Tibial nerve (tissue), 4 donors: ENCODE data around the gene PGPEP1. TPM values are rescaled to one million over a fixed set of nuclear protein-coding genes. Genes with fewer than 3 reads are reported as not detected.

Experiments used
- DNase-seq, 2 donors: peaks; one replicate each; pipeline ENCODE4 v3.0.0-alpha.2; 2019; ENCODE audit warnings: low spot score in 2 of 2
- H3K27ac ChIP-seq, 4 donors: fragments of 200-600 bp; sonication (generic) in 3 of 4; one replicate each; pipeline ENCODE4 v1.5.1; 2017 to 2019; ENCODE audit warnings: mild to moderate bottlenecking in 1 of 4
- H3K27me3 ChIP-seq, 2 donors: fragments of 200-600 bp; sonication (generic) in 1 of 2; one replicate each; pipeline versions ENCODE4 v1.5.1 to v1.6.0; 2017 to 2019
- H3K36me3 ChIP-seq, 3 donors: fragments of 200-600 bp; sonication (generic); one replicate each; pipeline ENCODE4 v1.5.1; 2018 to 2019
- H3K4me1 ChIP-seq, 4 donors: fragments of 200-600 bp; sonication (generic) in 3 of 4; one replicate each; pipeline ENCODE4 v1.5.1; 2017 to 2019
- H3K4me3 ChIP-seq, 4 donors: fragments of 200-600 bp; sonication (generic) in 3 of 4; one replicate each; pipeline ENCODE4 v1.5.1; 2017 to 2019; ENCODE audit warnings: mild to moderate bottlenecking in 1 of 4, moderate library complexity in 1 of 4
- H3K9me3 ChIP-seq, 4 donors: fragments of 200-600 bp; sonication (generic) in 3 of 4; one replicate each; pipeline ENCODE4 v1.5.1; 2017 to 2019
- CTCF ChIP-seq, 5 experiments: fragments of 200-600 bp in 3 of 5; fragments of 450-650 bp in 2 of 5; sonication (generic) in 3 of 5; IDR thresholded peaks; one replicate each; pipeline ENCODE4 v1.5.1; 2016 to 2019; ENCODE audit warnings: antibody characterized with exemption in 5 of 5, mild to moderate bottlenecking in 3 of 5, moderate library complexity in 2 of 5
- EP300 ChIP-seq, 2 donors: sonication (generic); formaldehyde crosslinking; IDR thresholded peaks; one replicate each; pipeline ENCODE4 v1.6.1; 2017; ENCODE audit warnings: antibody characterized with exemption in 2 of 2, mild to moderate bottlenecking in 1 of 2
- POLR2A ChIP-seq, 2 donors: fragments of 450-650 bp; IDR thresholded peaks; one replicate each; pipeline ENCODE4 v1.6.1; 2017; ENCODE audit warnings: antibody characterized with exemption in 2 of 2, mild to moderate bottlenecking in 2 of 2, moderate library complexity in 2 of 2
- WGBS, 2 donors: methylation state at CpG; one replicate each; pipeline ENCODE4 v1.1.5; 2018; 5-methylcytosine and 5-hydroxymethylcytosine counted together
- total RNA-seq, 4 donors: library from RNA; depleted of rRNA; stranded (reverse); fragments of >200 nt; gene quantifications; one replicate each; pipeline ENCODE4 v1.1.0, GENCODE V29; 2016

Gene PGPEP1
- total RNA-seq, 4 donors from 2014 or later, result 15.9 to 27.9 (median 20.1) TPM

- TF ChIP-seq CTCF (IDR thresholded peaks at IDR 0.05) (no peak), POLR2A (IDR thresholded peaks at IDR 0.05) (no peak), EP300 (IDR thresholded peaks at IDR 0.05) (no peak)
- H3K4me3 ChIP-seq, result no peak overlapping the region
- DNase-seq, result no peak
- H3K36me3 ChIP-seq, result no peaks in the 10 kb centered on the region
- no peaks in the 10 kb centered on the region for H3K27me3 ChIP-seq
- no peaks in the 10 kb centered on the region for H3K9me3 ChIP-seq
- H3K4me1 ChIP-seq, result peaks cover 0 to 33% (median 13%) of the 10 kb centered on the region in 4 donors
- no peak overlapping the region for H3K27ac ChIP-seq
Measured at GRCh38 chr19:18389726-18390064, 49.3 kb downstream of the PGPEP1 start.

- no peak overlapping the region for H3K27ac ChIP-seq
- TF ChIP-seq CTCF (IDR thresholded peaks at IDR 0.05), result no peak
- DNase-seq, result no peak
- no peak overlapping the region for H3K4me3 ChIP-seq
- H3K9me3 ChIP-seq, result no peaks in the 10 kb centered on the region
- peaks cover 0 to 33% (median 13%) of the 10 kb centered on the region in 4 donors for H3K4me1 ChIP-seq
- WGBS, 2 donors, result 84 to 87% methylated on average over 6 of the region's 6 CpGs
- no peaks in the 10 kb centered on the region for H3K36me3 ChIP-seq
- H3K27me3 ChIP-seq, result no peaks in the 10 kb centered on the region
Measured at GRCh38 chr19:18390065-18390907, 49.9 kb downstream of the PGPEP1 start.

GRCh38 chr19:18391509-18392075, 51.2 kb downstream of the PGPEP1 start:
- no peak for TF ChIP-seq POLR2A (IDR thresholded peaks at IDR 0.05)
- TF ChIP-seq EP300 (IDR thresholded peaks at IDR 0.05), result no peak
- no peak for TF ChIP-seq CTCF (IDR thresholded peaks at IDR 0.05)
- no peak for DNase-seq
- Histone ChIP-seq H3K27me3 (no peaks in the 10 kb centered on the region), H3K9me3 (no peaks in the 10 kb centered on the region), H3K36me3 (no peaks in the 10 kb centered on the region), H3K4me3 (no peak overlapping the region), H3K4me1 (peaks cover 0 to 22% (median 13%) of the 10 kb centered on the region in 4 donors), H3K27ac (no peak overlapping the region)
- WGBS, 2 donors, result 71 to 81% methylated on average over 7 to 8 of the region's 9 CpGs

- peaks cover 0 to 7% of the 10 kb centered on the region in 2 donors for H3K27me3 ChIP-seq
- peak; percentile 27 to 36 for DNase-seq
- peak overlapping the region in 2 of 4 donors; percentile 26 to 61 for H3K27ac ChIP-seq
- no peaks in the 10 kb centered on the region for H3K9me3 ChIP-seq
- WGBS, 2 donors, result 49 to 56% methylated on average over 11 of the region's 11 CpGs
- no peaks in the 10 kb centered on the region for H3K36me3 ChIP-seq
- TF ChIP-seq CTCF (IDR thresholded peaks at IDR 0.05), result no peak
- no peak overlapping the region for H3K4me3 ChIP-seq
- peaks cover 0 to 22% (median 13%) of the 10 kb centered on the region in 4 donors for H3K4me1 ChIP-seq
Measured at GRCh38 chr19:18392417-18392816, 52.0 kb downstream of the PGPEP1 start.

GRCh38 chr19:18392926-18393325, 52.5 kb downstream of the PGPEP1 start:
- H3K4me3 ChIP-seq, result no peak overlapping the region
- WGBS, 2 donors, result 62 to 76% methylated on average over 5 of the region's 5 CpGs
- H3K27me3 ChIP-seq, result peaks cover 0 to 12% of the 10 kb centered on the region in 2 donors
- no peaks in the 10 kb centered on the region for H3K36me3 ChIP-seq
- H3K9me3 ChIP-seq, result no peaks in the 10 kb centered on the region
- peak overlapping the region in 2 of 4 donors; percentile 26 to 61 for H3K27ac ChIP-seq
- H3K4me1 ChIP-seq, result peaks cover 0 to 24% (median 12%) of the 10 kb centered on the region in 4 donors
- no peak for DNase-seq
- TF ChIP-seq CTCF (IDR thresholded peaks at IDR 0.05), result no peak
- no peak for TF ChIP-seq EP300 (IDR thresholded peaks at IDR 0.05)
